GM19324 (cell line): Measurements from ENCODE around the gene GORASP2.

ENCODE experiments used
- ATAC-seq: cut with Tn5 transposase; IDR thresholded peaks from one replicate; pipeline ENCODE4 v1.9.1; 2021; ENCODE audit warnings: mild to moderate bottlenecking, moderate library complexity; ENCODE audit not compliant: unreplicated experiment, low FRiP score

Gene GORASP2

GRCh38 chr2:170991398-170992182 lies 62.5 kb downstream of the GORASP2 start:
- no peak for ATAC-seq

GRCh38 chr2:170996316-170996715 lies 67.3 kb downstream of the GORASP2 start:
- no peak for ATAC-seq

- ATAC-seq = no peak
Measured at GRCh38 chr2:170997893-170998597, 69.0 kb downstream of the GORASP2 start.

GRCh38 chr2:170999654-171000053 lies 70.6 kb downstream of the GORASP2 start:
- no peak for ATAC-seq

GRCh38 chr2:171004363-171004762 lies 75.3 kb downstream of the GORASP2 start:
- ATAC-seq = no peak

- no peak for ATAC-seq
Measured at GRCh38 chr2:171004833-171005232, 75.8 kb downstream of the GORASP2 start.

GRCh38 chr2:171008550-171009205 lies 79.6 kb downstream of the GORASP2 start:
- ATAC-seq = no peak

- ATAC-seq = no peak
Measured at GRCh38 chr2:171009386-171009785, 80.3 kb downstream of the GORASP2 start.

GRCh38 chr2:171013851-171014250 lies 84.8 kb downstream of the GORASP2 start:
- ATAC-seq = no peak

- no peak for ATAC-seq
Measured at GRCh38 chr2:171016125-171016524, 87.1 kb downstream of the GORASP2 start.
